Liver (tissue), 9 donors: ENCODE results near the gene ABCA1. TPM values are rescaled to one million over a fixed set of nuclear protein-coding genes. Genes with fewer than 3 reads are reported as not detected.
A peak's percentile ranks its signal among the peaks of the same experiment; 100 is the strongest.

ENCODE experiments used
- DNase-seq: peaks from one replicate; pipeline ENCODE4 v3.0.0-alpha.2; 2017; ENCODE audit warnings: low spot score
- H3K27ac ChIP-seq, 2 donors: one replicate each; pipeline ENCODE4 v1.7.0; 2013; ENCODE audit warnings: inconsistent platforms in 2 of 2, low read length in 2 of 2, control low read depth in 1 of 2, low read depth in 1 of 2, mild to moderate bottlenecking in 1 of 2
- H3K27me3 ChIP-seq, 4 donors: one replicate each; pipeline versions ENCODE4 v1.6.1 to v1.7.0; 2013; ENCODE audit warnings: low read length in 3 of 4, inconsistent platforms in 1 of 4, mild to moderate bottlenecking in 1 of 4, moderate library complexity in 1 of 4; ENCODE audit not compliant: control insufficient read depth in 4 of 4, insufficient read depth in 4 of 4
- H3K36me3 ChIP-seq, 4 donors: one replicate each; pipeline versions ENCODE4 v1.6.1 to v1.7.0; 2013; ENCODE audit warnings: low read length in 3 of 4, mild to moderate bottlenecking in 3 of 4, low read depth in 1 of 4, moderate library complexity in 1 of 4; ENCODE audit not compliant: control insufficient read depth in 4 of 4, insufficient read depth in 3 of 4
- H3K4me1 ChIP-seq, 4 donors: one replicate each; pipeline versions ENCODE4 v1.6.1 to v1.7.0; 2013; ENCODE audit warnings: low read length in 3 of 4, mild to moderate bottlenecking in 3 of 4, moderate library complexity in 1 of 4; ENCODE audit not compliant: control insufficient read depth in 4 of 4, insufficient read depth in 4 of 4
- H3K4me3 ChIP-seq, 3 donors: one replicate each; pipeline versions ENCODE4 v1.6.1 to v1.7.0; 2013; ENCODE audit warnings: low read length in 3 of 3, control low read depth in 1 of 3, low read depth in 1 of 3, mild to moderate bottlenecking in 1 of 3
- H3K9ac ChIP-seq, 2 donors: one replicate each; pipeline ENCODE4 v1.7.0; 2013; ENCODE audit warnings: low read length in 2 of 2, mild to moderate bottlenecking in 2 of 2, moderate library complexity in 2 of 2, control low read depth in 1 of 2, low read depth in 1 of 2
- H3K9me3 ChIP-seq, 4 donors: one replicate each; pipeline versions ENCODE4 v1.6.1 to v1.7.0; 2013; ENCODE audit warnings: low read length in 3 of 4; ENCODE audit not compliant: control insufficient read depth in 4 of 4
- ATF3 ChIP-seq: IDR thresholded peaks from 2 replicates; pipeline ENCODE4 v1.6.1; 2016; ENCODE audit warnings: antibody characterized with exemption
- CTCF ChIP-seq: fragments of 150-350 bp; IDR thresholded peaks from 2 replicates; pipeline ENCODE4 v1.5.1; 2017; ENCODE audit warnings: improper control_type of control experiment, low read depth, low read length; ENCODE audit not compliant: missing input control
- EGR1 ChIP-seq, 2 donors: IDR thresholded peaks; 2 replicates each; pipeline ENCODE4 v1.6.1; 2016 to 2018; ENCODE audit warnings: antibody characterized with exemption in 2 of 2, low read depth in 2 of 2
- HNF4G ChIP-seq: IDR thresholded peaks from 2 replicates; pipeline ENCODE4 v1.6.1; 2016; ENCODE audit warnings: antibody characterized with exemption
- JUND ChIP-seq, 2 donors: IDR thresholded peaks; 2 replicates each; pipeline ENCODE4 v1.6.1; 2016; ENCODE audit warnings: antibody characterized with exemption in 2 of 2
- NR2F2 ChIP-seq: IDR thresholded peaks from 2 replicates; pipeline ENCODE4 v1.6.1; 2016; ENCODE audit warnings: antibody characterized with exemption
- RAD21 ChIP-seq, 2 donors: IDR thresholded peaks; 2 replicates each; pipeline ENCODE4 v1.6.1; 2016; ENCODE audit warnings: antibody characterized with exemption in 2 of 2, mild to moderate bottlenecking in 2 of 2
- REST ChIP-seq: IDR thresholded peaks from 2 replicates; pipeline ENCODE4 v1.6.1; 2016; ENCODE audit warnings: antibody characterized with exemption, mild to moderate bottlenecking
- RXRA ChIP-seq, 2 donors: IDR thresholded peaks; 2 replicates each; pipeline ENCODE4 v1.6.1; 2017 to 2018; ENCODE audit warnings: antibody characterized with exemption in 2 of 2, mild to moderate bottlenecking in 1 of 2
- WGBS: extraction: QIAGEN DNeasy Blood & Tissue Kit; methylation state at CpG from one replicate; pipeline ENCODE4 v1.1.7; 2013; 5-methylcytosine and 5-hydroxymethylcytosine counted together
- polyA plus RNA-seq, 2 donors: library from polyadenylated mRNA; stranded (reverse) in 1 of 2; unstranded in 1 of 2; fragments of 200-250 nt in 1 of 2; fragments of >200 nt in 1 of 2; fragmentation: Nextera tagmentation in 1 of 2; extraction: Ambion mirVana in 1 of 2; gene quantifications; one replicate each; pipeline versions ENCODE4 v1.2.1 to v1.2.3, GENCODE V29; 2013 to 2015
- total RNA-seq, 2 donors: library from RNA; depleted of rRNA; stranded (reverse); fragments of >200 nt; gene quantifications; one replicate each; pipeline ENCODE4 v1.2.3, GENCODE V29; 2014
- donor health status: healthy.
- donor health status: healthy.
- donor health status: healthy.
- donor health status: healthy.
- donor health status: healthy.

ABCA1 gene
- total and polyA plus RNA-seq, 4 donors, result 15.4 to 223 (median 62.9) TPM

- peaks cover 24 to 70% (median 65%) of the 10 kb centered on the region in 4 donors for H3K36me3 ChIP-seq
- H3K4me1 ChIP-seq, result peaks cover 0 to 1% (median 0%) of the 10 kb centered on the region in 4 donors
These were observed 144.4 kb downstream of the ABCA1 start for GRCh38 chr9:104783588-104783987.

GRCh38 chr9:104780796-104781395 lies 147.1 kb downstream of the ABCA1 start:
- Histone ChIP-seq H3K27ac (no peak overlapping the region), H3K4me1 (peaks cover 0 to 3% (median under 1%) of the 10 kb centered on the region in 4 donors), H3K9me3 (no peaks in the 10 kb centered on the region), H3K27me3 (no peaks in the 10 kb centered on the region), H3K36me3 (peaks cover 13 to 43% (median 40%) of the 10 kb centered on the region in 4 donors), H3K4me3 (no peak overlapping the region), H3K9ac (no peak overlapping the region)
- WGBS, result 80% methylated on average over 1 of the region's 1 CpG
- no peak for DNase-seq
- TF ChIP-seq RAD21 (IDR thresholded peaks at IDR 0.05), result peak; percentile 59 to 60
- TF ChIP-seq ATF3, result no peak
- peak in 1 of 2 donors; percentile 24 for TF ChIP-seq JUND (IDR thresholded peaks at IDR 0.05)
- TF ChIP-seq CTCF, result peak; percentile 17

More at GRCh38 chr9:104783588-104783987, 144.4 kb downstream of the ABCA1 start:
- TF ChIP-seq CTCF, result no peak
- TF ChIP-seq ATF3, result no peak
- no peak for TF ChIP-seq REST
- TF ChIP-seq NR2F2, result no peak
- TF ChIP-seq RXRA (IDR thresholded peaks at IDR 0.05), result no peak
- no peak for TF ChIP-seq HNF4G
- TF ChIP-seq EGR1 (IDR thresholded peaks at IDR 0.05; ENCODE audit: low read depth in 2 of 2), result no peak
- Histone ChIP-seq H3K4me3 (no peak overlapping the region), H3K27me3 (no peaks in the 10 kb centered on the region), H3K9ac (no peak overlapping the region), H3K27ac (no peak overlapping the region), H3K9me3 (no peaks in the 10 kb centered on the region)
- DNase-seq, result no peak
- 92% methylated on average over 4 of the region's 4 CpGs for WGBS
